Activated CD4-positive, alpha-beta T cell treated with anti-CD3 and anti-CD28 coated beads, Interleukin-2, amount 50 U/mL, for 24 hours (primary cell): Measurements from ENCODE around the gene YJEFN3.

Experiments used
- DNase-seq, 2 donors: peaks; one replicate each; pipeline ENCODE4 v3.0.0-alpha.2; 2020; ENCODE audit warnings: low read depth in 1 of 2, low spot score in 1 of 2

Gene YJEFN3

DNA sequence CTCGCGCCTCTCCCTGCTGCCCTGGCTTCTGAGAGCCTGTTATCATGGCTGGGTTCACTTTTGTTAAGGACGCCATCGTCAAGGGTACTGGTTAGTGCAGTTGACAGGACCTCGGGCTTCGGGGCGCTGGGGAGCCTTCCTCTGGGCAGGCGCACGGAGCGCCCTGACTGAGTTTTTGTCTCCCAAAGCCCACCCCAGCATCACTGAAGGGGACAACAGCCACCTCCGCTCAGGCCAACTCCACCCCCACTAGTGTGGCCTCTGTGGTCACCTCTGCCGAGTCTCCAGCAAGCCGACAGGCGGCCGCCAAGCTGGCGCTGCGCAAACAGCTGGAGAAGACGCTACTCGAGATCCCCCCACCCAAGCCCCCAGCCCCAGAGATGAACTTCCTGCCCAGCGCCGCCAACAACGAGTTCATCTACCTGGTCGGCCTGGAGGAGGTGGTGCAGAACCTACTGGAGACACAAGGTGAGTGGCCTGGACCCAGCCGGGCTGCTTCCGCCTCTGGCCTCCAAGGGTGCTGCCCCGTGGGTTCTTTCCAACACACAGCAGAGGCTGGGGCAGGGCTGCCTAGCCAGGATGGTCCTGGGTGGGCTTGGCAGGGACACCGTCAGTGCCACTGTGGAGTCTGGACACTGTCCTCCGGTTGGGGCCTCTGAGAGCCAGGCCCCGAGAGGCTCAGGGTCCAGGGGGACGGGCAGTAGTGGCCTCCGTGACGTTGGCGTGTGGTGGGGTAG is 30.3 kb upstream of the YJEFN3 start:
- DNase-seq = no peak

DNA sequence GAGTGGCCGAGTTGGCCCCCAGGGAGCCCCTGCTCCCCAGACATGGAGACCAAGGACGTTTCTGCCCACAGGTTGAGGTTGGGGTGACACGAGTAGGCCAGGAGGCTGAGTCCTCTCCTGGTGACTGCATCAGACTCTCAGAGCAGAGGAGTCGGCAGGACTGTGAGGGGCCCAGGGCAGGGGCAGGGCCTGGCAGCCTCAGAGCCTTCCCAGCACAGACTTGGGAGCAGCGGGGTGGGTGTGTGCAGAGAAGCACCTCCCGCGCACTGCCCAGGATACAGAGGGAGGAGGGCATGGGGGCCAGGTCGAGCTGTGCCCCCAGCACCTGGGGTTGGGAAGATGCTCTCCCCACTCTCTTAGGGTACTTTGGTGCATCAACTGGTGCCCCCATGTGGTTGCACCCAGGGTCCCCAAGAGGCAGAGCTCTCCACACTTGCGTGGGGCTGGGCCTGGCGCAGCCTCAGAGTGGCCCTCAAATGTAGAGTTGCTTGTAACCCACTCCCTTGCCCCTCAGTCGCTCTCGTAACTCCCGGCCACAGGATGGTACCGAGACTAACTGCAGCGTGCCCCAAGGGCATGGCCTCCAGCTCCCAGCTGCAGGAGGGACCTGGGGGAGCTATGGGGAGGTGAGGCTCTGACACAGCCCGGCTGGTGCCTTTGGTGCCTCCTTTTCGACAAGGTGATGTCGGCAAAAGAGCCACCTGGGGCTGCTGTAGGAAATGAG is 29.3 kb upstream of the YJEFN3 start:
- DNase-seq = no peak

GRCh38 chr19:19500975-19501644 is 27.6 kb upstream of the YJEFN3 start:
- DNase-seq = no peak

GRCh38 chr19:19501798-19502197 is 26.9 kb upstream of the YJEFN3 start:
- no peak for DNase-seq

DNA sequence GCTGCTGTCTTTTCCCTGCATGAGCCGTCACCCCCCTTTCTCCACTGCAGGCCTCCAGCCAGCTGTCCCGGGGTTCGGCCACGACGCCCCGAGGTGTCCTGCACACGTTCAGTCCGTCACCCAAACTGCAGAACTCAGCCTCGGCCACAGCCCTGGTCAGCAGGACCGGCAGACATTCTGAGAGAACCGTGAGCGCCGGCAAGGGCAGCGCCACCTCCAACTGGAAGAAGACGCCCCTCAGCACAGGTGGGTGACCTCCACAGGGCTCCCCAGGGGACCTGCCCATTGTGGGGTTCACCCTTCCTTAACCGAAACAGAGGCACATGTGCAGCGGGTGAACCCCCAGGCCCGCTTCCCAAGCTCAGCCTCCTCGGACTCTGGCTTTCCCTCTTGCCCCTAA is 26.4 kb upstream of the YJEFN3 start:
- no peak for DNase-seq

DNA sequence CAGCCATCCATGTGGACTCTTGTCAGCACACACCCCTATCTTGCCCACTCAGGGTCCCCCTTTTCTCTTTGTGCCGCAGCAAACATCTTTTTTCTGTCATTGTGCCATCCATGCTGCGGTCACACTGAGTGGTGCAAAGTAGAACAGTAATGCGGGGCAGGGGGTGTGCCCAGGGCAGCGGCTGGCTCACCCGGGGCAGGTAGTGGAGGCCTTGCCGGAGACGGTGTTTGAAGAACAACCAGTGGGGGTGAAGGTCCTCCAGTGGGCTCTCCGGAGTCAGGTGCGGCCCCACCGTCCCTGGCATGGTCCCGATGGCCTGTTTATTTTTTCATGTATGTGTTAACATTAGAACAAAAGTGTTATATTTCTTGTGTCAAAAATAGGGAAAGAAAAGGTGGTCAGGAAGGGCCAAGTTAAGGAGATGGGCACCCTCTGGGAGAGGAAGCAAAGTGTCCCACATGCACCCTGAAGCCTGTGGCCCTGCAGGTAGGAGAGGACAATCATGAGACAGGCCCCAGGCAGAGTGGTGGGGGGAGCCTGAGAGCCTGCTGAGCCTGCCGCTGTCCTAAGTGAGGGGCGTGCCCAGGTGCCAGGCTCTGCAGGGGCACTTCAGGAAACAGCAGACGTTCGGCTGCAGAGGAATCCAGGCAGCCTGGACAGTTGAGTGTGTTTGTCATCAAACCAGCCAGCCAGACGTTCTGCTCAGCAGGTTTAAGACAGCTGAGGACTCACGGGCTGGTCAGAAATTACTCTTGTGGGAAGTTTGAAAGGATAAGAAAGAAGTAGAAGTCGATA is 25.7 kb upstream of the YJEFN3 start:
- no peak for DNase-seq

DNA sequence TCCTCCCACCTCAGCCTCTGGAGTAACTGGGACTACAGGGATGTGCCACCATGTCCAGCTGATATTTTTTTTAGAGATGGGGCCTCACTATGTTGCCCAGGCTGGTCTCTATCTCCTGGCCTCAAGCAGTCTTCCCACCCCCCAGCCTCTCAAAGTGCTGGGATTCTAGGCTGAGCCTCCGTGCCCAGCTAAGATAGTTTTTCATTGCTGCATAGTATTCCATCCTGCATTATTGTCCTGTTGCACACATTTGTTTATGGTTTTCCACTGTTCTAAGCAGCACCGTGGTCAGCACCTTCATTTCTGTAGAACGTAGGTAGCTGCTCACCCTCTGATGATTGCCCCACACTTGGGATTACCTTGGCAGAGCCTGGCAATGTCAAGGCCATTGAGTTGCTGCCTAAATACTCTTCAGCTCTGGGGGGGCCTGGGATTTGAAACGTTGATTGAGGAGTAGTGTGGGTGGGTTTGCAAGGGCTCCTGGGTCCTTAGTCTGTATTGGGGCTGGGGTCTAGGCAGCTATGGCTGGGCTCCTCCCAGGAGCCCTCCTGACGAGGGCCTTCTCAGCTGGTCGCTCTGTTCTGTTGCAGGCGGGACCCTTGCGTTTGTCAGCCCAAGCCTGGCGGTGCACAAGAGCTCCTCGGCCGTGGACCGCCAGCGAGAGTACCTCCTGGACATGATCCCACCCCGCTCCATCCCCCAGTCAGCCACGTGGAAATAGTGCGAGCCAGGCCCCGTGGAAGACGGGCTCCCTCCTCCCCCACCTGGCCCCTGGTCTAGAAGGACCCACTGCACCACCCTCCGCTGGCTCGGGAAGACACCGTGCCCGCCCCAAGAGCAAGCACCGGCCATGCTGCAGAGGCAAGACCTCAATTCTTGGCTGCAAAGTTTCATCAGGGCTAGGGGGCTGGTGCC is 23.7 kb upstream of the YJEFN3 start:
- no peak for DNase-seq

DNA sequence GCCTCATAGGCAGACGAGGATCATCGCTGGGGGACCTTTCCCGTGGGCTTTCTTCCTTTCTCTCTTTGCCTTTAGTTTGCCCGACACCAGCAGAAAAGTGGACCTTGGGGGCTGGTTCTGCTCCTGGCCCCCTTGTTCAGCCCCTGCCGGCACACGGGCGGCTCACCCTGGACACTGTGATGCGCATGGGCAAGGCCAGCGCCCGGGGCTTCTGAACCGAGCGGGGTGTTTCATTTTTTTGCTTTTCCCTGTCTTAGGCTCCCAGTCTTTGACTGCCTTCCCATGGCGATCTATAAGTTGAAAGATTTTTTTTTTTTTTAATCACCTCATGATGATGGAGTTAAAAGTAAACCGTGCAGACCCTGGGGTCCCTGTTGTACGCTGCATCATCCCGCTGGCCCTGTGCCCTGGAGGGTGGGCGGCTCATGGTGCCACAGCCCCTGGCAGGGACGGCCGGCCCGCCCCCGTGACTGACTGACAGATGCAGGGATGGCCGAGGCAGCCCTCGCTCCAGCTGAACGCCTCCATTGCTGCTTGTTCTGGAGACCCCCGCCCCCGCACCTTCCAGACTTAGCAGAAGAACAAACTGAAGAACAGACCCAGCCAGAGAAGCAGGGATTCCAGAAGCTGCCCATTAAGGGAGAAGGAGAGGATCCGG is 22.9 kb upstream of the YJEFN3 start:
- no peak for DNase-seq

- DNase-seq = no peak
Measured at GRCh38 chr19:19506592-19506991, 22.1 kb upstream of the YJEFN3 start.

GRCh38 chr19:19507354-19507753 is 21.4 kb upstream of the YJEFN3 start:
- no peak for DNase-seq

GRCh38 chr19:19508217-19508616 is 20.5 kb upstream of the YJEFN3 start:
- no peak for DNase-seq

GRCh38 chr19:19510432-19510831 is 18.3 kb upstream of the YJEFN3 start:
- DNase-seq = no peak

GRCh38 chr19:19513682-19514081 is 15.0 kb upstream of the YJEFN3 start:
- DNase-seq = no peak

DNA sequence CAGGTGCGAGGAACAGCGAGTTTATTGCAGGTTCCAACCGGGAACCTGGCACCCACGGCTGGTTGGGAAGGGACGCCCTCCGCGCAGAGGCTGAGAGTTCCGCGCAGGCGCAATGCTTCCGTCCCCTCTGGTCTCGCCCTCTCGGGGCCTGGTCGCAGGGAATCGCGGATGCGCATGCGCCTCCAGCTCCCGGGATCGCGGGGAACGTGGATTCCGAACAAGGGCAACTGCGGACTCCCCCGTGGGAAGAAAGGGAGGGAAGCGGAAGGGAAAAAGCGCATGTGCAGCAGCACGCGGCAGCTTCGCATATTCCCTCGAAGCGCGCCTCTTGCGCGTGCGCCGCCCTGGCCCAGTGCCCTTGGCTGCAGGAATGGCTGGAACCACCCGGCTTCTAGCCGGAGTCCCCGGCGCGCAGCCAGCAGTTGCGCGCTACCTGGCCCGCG is 14.5 kb upstream of the YJEFN3 start:
- DNase-seq = no peak

DNA sequence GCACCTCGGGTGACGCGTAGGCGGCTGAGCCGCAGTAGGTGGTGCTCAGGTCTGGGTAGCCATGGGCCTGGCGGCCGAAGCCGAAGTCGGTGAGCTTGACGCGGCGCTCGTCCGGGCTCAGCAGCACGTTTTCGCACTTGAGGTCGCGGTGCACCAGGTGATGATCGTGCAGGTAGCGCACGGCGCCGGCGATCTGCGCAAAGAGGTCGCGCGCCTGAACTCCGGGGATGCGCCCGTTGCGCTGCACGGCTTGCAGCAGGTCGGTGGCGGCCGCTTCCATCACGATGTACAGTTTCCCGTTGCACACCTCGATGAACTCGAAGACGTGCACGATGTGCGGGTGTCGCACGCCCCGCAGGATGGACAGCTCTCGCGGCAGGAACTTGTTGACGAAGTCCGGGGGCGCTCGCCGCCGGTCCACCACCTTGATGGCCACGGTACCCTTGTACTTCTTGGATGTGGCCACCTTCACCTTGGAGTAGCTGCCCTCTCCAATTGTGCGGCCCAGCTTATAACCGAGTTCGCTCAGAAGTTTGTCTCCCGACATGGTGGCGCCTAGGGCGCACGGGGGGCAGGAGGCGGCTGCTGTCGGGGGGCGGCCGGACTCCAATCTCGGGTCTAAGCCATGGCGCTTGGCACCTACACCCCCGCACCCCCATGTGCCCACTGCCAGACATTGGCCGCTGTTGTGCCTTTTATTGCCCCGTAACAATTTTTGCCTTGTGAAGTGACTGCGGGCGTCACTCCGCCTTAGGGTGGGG is 13.7 kb upstream of the YJEFN3 start, which contains the start of gene TSSK6:
Gene TSSK6, minus strand, starts transcription at position 668 of the 761 bp plus-strand sequence. Its CDS starts 121 bp downstream, at position 547.
- DNase-seq = no peak

DNA sequence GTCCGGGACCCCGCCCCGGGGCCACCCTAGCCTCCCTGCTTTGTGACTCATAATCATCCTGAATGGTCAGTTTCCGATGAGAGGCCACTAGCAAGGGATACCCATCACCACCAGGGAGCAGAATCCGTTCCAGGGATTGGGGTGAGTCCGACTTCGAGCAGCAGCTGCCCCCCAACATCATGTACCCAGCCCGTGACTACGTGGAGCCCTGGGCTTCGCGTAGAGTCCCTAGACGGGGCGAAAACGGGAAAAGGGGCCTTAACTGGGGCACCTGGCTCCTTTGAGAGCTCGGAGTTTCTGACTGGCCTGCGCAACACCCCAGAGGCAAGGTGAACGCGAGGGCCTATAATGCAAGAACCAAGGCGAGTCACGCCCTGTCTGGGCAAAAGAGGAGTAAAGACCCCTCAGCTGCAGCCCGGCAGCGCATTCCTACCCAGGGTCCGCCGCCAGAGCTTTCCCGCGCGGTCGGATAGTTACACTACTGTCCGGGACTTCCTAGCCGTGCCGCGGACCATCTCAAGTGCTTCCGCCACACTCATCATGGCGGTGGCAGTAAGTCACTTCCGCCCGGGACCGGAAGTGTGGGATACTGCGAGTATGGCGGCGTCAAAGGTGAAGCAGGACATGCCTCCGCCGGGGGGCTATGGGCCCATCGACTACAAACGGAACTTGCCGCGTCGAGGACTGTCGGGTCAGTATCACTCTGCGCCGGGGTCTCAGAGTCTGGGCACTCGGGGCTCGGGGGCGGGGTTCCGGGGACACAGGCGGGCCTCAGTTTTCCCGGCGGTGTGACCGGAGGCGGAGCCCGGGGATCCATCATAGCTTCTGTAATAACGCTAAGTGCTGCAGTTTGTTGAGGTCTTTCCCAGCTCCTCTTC is 12.8 kb upstream of the YJEFN3 start, which contains the start of gene NDUFA13:
Gene NDUFA13, plus strand, starts transcription at position 584 of the 878 bp plus-strand sequence. Its CDS starts 14 bp downstream, at position 598.
- DNase-seq = peak; percentile 94 to 96

GRCh38 chr19:19517235-19517619 is 11.5 kb upstream of the YJEFN3 start:
- no peak for DNase-seq

DNA sequence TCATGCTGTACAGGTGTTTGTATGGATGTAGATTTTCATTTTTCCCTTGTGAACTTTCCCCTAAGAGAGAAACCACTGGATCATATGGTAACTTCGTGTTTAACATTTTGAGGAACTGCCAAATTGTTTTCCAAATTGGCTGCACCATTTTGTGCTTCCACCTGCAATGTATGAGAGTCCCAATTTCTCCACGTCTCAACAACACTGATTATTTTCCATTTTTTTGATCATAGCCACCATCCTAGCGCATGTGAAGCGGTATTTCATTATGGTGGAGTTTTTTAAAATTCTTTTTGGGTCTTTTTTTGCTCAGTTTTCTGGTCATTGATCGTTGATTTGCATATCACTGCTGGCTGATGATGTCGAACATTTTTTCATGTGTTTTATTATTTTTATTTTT is 7.7 kb upstream of the YJEFN3 start:
- DNase-seq = no peak
